Fibroblast of lung (primary cell): ENCODE results near the gene RAPGEF2. TPM values are rescaled to one million over a fixed set of nuclear protein-coding genes. Genes with fewer than 3 reads are reported as not detected.
"Not testable (repeated sequence)": the region's sequence is repeated elsewhere in the genome, so short reads cannot be mapped to it uniquely, and the experiment has no call there.

Experiments used
- DNase-seq, 2 donors: peaks; one replicate each; pipeline versions ENCODE4 v3.0.0 to v3.0.0-alpha.2; 2010; ENCODE audit warnings: low read depth in 2 of 2
- H2AFZ ChIP-seq: 2 replicates; pipeline ENCODE4 v1.5.1; 2012; ENCODE audit warnings: low read length, control low read depth, inconsistent platforms
- H3K27ac ChIP-seq: 2 replicates; pipeline ENCODE4 v1.5.1; 2011; ENCODE audit warnings: low read length, control low read depth; ENCODE audit not compliant: insufficient read depth
- H3K27me3 ChIP-seq: 2 replicates; pipeline ENCODE4 v1.5.1; 2011; ENCODE audit warnings: mild to moderate bottlenecking, low read length; ENCODE audit not compliant: control insufficient read depth, insufficient read depth
- H3K36me3 ChIP-seq: 2 replicates; pipeline ENCODE4 v1.5.1; 2011; ENCODE audit warnings: low read length; ENCODE audit not compliant: control insufficient read depth, insufficient read depth
- H3K4me1 ChIP-seq: 2 replicates; pipeline ENCODE4 v1.5.1; 2011; ENCODE audit warnings: low read length; ENCODE audit not compliant: control insufficient read depth, insufficient read depth; ENCODE audit errors: extremely low read depth
- H3K4me2 ChIP-seq: 2 replicates; pipeline ENCODE4 v1.5.1; 2011; ENCODE audit warnings: low read length, control low read depth; ENCODE audit not compliant: insufficient read depth; ENCODE audit errors: extremely low read depth
- H3K4me3 ChIP-seq, 4 experiments: fragments of 200-600 bp in 1 of 4; sonication (generic) in 1 of 4; replicated peaks in 1 of 4; 2 replicates each; pipeline ENCODE4 v1.5.1; 2011 to 2016; ENCODE audit warnings: low read length in 4 of 4, low read depth in 3 of 4, mild to moderate bottlenecking in 3 of 4, control low read depth in 2 of 4, inconsistent platforms in 1 of 4, mixed read lengths in 1 of 4; ENCODE audit not compliant: insufficient read depth in 1 of 4; ENCODE audit errors: control extremely low read depth in 1 of 4
- H3K79me2 ChIP-seq: 2 replicates; pipeline ENCODE4 v1.5.1; 2012; ENCODE audit warnings: mild to moderate bottlenecking, low read length, inconsistent platforms; ENCODE audit not compliant: control insufficient read depth, insufficient read depth
- H3K9ac ChIP-seq: 2 replicates; pipeline ENCODE4 v1.5.1; 2011; ENCODE audit warnings: mild to moderate bottlenecking, low read length, control low read depth; ENCODE audit not compliant: insufficient read depth
- H3K9me3 ChIP-seq: 2 replicates; pipeline ENCODE4 v1.5.1; 2012; ENCODE audit warnings: low read depth, low read length; ENCODE audit not compliant: control insufficient read depth, insufficient read depth
- H4K20me1 ChIP-seq: 2 replicates; pipeline ENCODE4 v1.5.1; 2011; ENCODE audit warnings: low read length; ENCODE audit not compliant: control insufficient read depth, insufficient read depth; ENCODE audit errors: extremely low read depth
- CTCF ChIP-seq, 2 donors: IDR thresholded peaks in 1 of 2; conservative IDR thresholded peaks in 1 of 2; 1 replicate in 1 of 2; 2 replicates in 1 of 2; pipeline ENCODE4 v1.5.1; 2011 to 2012; ENCODE audit warnings: low read length in 2 of 2, control low read depth in 1 of 2, inconsistent platforms in 1 of 2, low read depth in 1 of 2, mild to moderate bottlenecking in 1 of 2
- EZH2 ChIP-seq: IDR thresholded peaks from 2 replicates; pipeline ENCODE4 v1.5.1; 2012; ENCODE audit warnings: low read length, control low read depth, mild to moderate bottlenecking; ENCODE audit errors: missing control alignments
- polyA plus RNA-seq, 2 donors: library from polyadenylated mRNA; depleted of rRNA in 1 of 2; stranded (reverse) in 1 of 2; unstranded in 1 of 2; fragments of >200 nt; gene quantifications; 2 replicates each; pipeline ENCODE4 v1.2.1, GENCODE V29; 2011 to 2012; ENCODE audit warnings: missing spikeins in 1 of 2
- total RNA-seq: library from RNA; depleted of rRNA; stranded (reverse); fragments of >200 nt; gene quantifications from 2 replicates; pipeline ENCODE4 v1.2.1, GENCODE V29; 2014

RAPGEF2 gene
- total and polyA plus RNA-seq, 2 donors (not counting 1 experiment from before 2014, with no cell fraction given): 45.5 to 58.5 TPM

- H3K79me2 ChIP-seq: no peaks in the 10 kb centered on the region
- TF ChIP-seq CTCF (conservative IDR thresholded peaks at IDR 0.05 in 1 of 2, IDR thresholded peaks at IDR 0.05 in 1 of 2; ENCODE audit: low read depth in 1 of 2, low read length in 2 of 2) (no peak), EZH2 (no peak)
- no peak overlapping the region for H3K27ac ChIP-seq
- no peak overlapping the region for H3K4me2 ChIP-seq
- DNase-seq: peak; percentile 65 to 73
- no peaks in the 10 kb centered on the region for H3K27me3 ChIP-seq
- no peak overlapping the region for H2AFZ ChIP-seq
- H3K9ac ChIP-seq: no peak overlapping the region
- H4K20me1 ChIP-seq: no peaks in the 10 kb centered on the region
- H3K4me3 ChIP-seq: no peak overlapping the region
- no peaks in the 10 kb centered on the region for H3K36me3 ChIP-seq
- no peaks in the 10 kb centered on the region for H3K9me3 ChIP-seq
- H3K4me1 ChIP-seq: no peaks in the 10 kb centered on the region
These were observed 272.1 kb downstream of the RAPGEF2 start for GRCh38 chr4:159374749-159375530.

GRCh38 chr4:159376289-159376688, 273.4 kb downstream of the RAPGEF2 start:
- H3K9me3 ChIP-seq: no peaks in the 10 kb centered on the region
- H3K27ac ChIP-seq: no peak overlapping the region
- no peak for DNase-seq
- H3K4me2 ChIP-seq: no peak overlapping the region
- no peaks in the 10 kb centered on the region for H4K20me1 ChIP-seq
- no peaks in the 10 kb centered on the region for H3K4me1 ChIP-seq
- H3K36me3 ChIP-seq: no peaks in the 10 kb centered on the region
- H3K79me2 ChIP-seq: no peaks in the 10 kb centered on the region
- no peak overlapping the region for H3K9ac ChIP-seq
- H3K4me3 ChIP-seq: no peak overlapping the region
- no peak overlapping the region for H2AFZ ChIP-seq
- no peaks in the 10 kb centered on the region for H3K27me3 ChIP-seq
- TF ChIP-seq CTCF (conservative IDR thresholded peaks at IDR 0.05 in 1 of 2, IDR thresholded peaks at IDR 0.05 in 1 of 2; ENCODE audit: low read depth in 1 of 2, low read length in 2 of 2) (no peak), EZH2 (no peak)

GRCh38 chr4:159378056-159378616, 275.3 kb downstream of the RAPGEF2 start:
- Histone ChIP-seq H3K4me1 (no peaks in the 10 kb centered on the region), H3K36me3 (no peaks in the 10 kb centered on the region), H3K27me3 (no peaks in the 10 kb centered on the region), H3K9ac (no peak overlapping the region), H3K4me3 (no peak overlapping the region), H3K27ac (no peak overlapping the region), H3K9me3 (no peaks in the 10 kb centered on the region), H3K79me2 (no peaks in the 10 kb centered on the region), H2AFZ (no peak overlapping the region), H3K4me2 (no peak overlapping the region), H4K20me1 (no peaks in the 10 kb centered on the region)
- TF ChIP-seq EZH2 (no peak), CTCF (conservative IDR thresholded peaks at IDR 0.05 in 1 of 2, IDR thresholded peaks at IDR 0.05 in 1 of 2; ENCODE audit: low read depth in 1 of 2, low read length in 2 of 2) (no peak)
- DNase-seq: no peak

GRCh38 chr4:159379064-159379463, 276.2 kb downstream of the RAPGEF2 start:
- not testable (repeated sequence) for DNase-seq, H3K4me3 ChIP-seq, H3K4me2 ChIP-seq, H3K79me2 ChIP-seq, H3K9me3 ChIP-seq, H3K4me1 ChIP-seq, H3K36me3 ChIP-seq, H2AFZ ChIP-seq, H3K9ac ChIP-seq, H4K20me1 ChIP-seq, H3K27ac ChIP-seq, H3K27me3 ChIP-seq
